GM21423 (cell line): ENCODE results near the gene RNF145.
"Not testable (repeated sequence)": the region's sequence is repeated elsewhere in the genome, so short reads cannot be mapped to it uniquely, and the experiment has no call there.

Experiments
- ATAC-seq: cut with Tn5 transposase; IDR thresholded peaks from one replicate; pipeline ENCODE4 v1.9.1; 2021; ENCODE audit warnings: mild to moderate bottlenecking, moderate library complexity; ENCODE audit not compliant: unreplicated experiment

Gene RNF145

DNA sequence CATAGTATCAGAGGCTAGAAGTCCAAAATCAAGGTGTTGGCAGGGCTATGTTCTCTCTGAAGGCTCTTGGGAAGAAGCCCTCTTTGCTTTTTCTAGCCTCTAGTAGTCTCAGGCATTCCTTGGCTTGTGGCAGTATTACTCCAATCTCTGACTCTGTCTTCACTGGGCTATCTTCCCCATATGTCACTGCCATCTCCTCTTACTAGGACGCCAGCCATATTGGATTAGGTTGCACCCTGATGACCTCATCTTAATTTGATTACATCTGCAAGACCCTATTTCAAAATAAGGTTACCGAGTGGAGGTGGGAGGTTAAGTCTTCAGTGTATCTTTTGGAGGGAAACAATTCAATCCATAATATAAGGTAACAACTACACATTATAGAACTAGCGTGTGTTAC is 88.3 kb downstream of the RNF145 start:
- ATAC-seq = no peak

DNA sequence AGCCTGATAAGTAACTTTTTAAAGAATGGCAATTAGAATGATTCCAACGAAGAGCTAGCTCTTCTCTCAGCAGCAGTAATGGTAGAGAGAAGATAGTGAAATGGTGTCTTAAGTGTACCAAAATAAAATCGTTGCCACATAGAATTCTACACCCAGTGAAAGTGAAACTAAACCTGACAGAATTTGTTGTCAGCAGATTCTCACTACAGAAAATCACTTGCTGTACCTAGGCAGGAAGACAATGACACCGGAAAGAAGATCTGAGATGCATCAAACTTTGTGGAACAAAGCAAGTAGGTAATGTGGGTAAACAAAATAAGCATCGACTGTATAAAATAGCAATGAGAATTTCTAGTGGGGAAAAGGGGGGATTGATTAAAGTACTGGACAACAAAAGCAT is 88.9 kb downstream of the RNF145 start:
- ATAC-seq = no peak

DNA sequence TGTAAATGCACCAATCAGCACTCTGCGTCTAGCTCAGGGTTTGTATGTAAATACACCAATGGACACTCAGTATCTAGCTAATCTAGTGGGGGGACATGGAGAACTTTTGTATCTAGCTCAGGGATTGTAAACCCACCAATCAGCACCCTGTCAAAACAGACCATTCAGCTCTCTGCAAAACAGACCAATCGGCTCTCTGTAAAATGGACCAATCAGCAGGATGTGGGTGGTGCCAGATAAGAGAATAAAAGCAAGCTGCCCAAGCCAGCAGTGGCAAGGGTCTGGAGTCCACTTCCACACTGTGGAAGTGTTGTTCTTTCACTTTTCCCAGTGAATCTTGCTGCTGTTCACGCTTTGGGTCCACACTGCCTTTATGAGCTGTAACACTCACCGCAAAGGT is 89.5 kb downstream of the RNF145 start:
- not testable (repeated sequence) for ATAC-seq

DNA sequence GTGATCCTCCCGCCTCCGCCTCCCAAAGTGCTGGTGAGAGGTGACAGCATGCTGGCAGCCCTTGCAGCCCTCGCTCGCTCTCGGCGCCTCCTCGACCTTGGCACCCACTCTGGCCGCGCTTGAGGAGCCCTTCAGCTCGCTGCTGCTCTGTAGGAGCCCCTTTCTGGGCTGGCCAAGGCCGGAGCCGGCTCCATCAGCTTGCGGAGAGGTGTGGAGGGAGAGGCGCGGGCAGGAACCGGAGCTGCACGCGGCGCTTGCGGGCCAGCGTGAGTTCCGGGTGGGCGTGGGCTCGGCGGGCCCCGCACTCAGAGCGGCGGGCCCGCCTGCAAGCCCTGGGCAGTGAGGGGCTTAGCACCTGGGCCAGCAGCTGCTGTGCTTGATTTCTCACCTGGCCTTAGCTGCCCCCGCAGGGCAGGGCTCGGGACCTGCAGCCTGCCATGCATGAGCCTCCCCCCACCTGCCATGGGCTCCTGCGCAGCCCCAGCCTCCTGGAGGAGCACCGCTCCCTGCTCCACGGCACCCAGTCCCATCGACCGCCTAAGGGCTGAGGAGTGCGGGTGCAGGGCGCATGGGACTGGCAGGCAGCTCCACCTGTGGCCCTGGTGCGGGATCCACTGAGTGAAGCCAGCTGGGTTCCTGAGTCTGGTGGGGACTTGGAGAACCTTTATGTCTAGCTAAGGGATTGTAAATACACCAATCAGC is 90.2 kb downstream of the RNF145 start:
- not testable (repeated sequence) for ATAC-seq

DNA sequence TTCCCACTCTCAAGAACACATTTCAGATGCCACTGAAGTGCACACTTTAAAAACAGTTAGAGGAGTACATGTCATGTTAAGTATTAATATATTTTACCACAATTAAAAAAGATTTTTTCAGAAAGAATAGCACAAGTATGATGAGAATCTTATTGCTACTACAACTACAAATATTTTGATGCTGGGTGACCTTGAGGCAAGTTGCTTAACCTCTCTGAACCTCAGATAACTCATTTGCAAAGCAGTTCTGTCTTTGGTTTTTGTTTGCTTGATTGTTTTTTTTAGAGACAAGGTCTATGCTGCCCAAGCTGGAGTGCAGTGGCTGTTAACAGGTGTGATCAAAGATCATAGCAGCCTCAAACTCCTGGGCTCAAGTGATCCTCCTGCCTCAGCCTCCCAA is 95.9 kb downstream of the RNF145 start:
- ATAC-seq = no peak

DNA sequence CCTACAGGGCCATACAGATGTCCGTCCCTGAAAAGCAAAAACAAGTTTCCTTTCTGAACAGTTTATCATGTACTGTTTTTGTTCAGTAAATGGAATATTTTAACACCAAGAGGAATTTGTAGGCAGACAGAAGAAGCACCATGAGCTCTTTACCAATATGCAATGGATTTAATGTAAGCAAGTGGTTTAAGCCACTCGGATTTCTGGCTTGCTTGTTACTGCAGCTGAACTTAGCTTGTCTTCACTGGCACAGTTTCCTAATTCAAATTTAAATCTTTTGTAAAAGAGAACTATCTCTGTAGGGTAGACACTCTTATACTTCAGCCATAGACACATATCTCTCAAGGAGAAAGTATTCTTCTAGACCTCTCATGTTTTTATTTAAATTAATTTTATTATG is 96.9 kb downstream of the RNF145 start:
- ATAC-seq = no peak
